GM19099 (cell line): ENCODE results near the gene PSMA1.

Source experiments
- POLR2A ChIP-seq: IDR thresholded peaks from 3 replicates; pipeline ENCODE4 v1.6.1; 2011; ENCODE audit warnings: low read depth; ENCODE audit not compliant: insufficient read length; ENCODE audit errors: extremely low read depth

The PSMA1 gene

GRCh38 chr11:14499560-14500180, 20.5 kb downstream of the PSMA1 start, which contains the start of gene COPB1:
COPB1 (minus strand) TSS chr11:14499811; CDS start chr11:14498928, 883 bp downstream.
- TF ChIP-seq POLR2A = peak; percentile 94

GRCh38 chr11:14499178-14499559, 21.0 kb downstream of the PSMA1 start:
- TF ChIP-seq POLR2A = no peak

DNA sequence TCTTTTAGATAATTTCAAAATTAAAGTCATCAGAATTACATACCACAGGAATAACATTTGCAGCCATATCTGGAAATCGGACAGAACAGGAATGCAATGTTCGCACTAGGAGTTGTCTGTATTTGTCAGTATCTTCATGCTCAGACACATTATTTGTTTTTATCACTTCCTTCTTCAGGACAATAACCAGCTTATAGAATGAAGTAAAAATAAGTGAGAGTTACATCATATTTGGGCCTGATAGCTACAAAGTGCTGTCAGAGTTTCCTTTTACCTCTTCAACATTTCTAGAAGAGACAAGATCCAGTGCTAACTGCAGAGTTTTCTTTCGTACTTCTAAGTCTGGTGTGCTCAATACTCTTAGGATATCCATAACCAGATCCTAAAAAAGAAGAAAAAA, 39.5 kb downstream of the PSMA1 start:
- TF ChIP-seq POLR2A = no peak

- TF ChIP-seq POLR2A = no peak
These were observed 49.1 kb downstream of the PSMA1 start for GRCh38 chr11:14471127-14471526.

DNA sequence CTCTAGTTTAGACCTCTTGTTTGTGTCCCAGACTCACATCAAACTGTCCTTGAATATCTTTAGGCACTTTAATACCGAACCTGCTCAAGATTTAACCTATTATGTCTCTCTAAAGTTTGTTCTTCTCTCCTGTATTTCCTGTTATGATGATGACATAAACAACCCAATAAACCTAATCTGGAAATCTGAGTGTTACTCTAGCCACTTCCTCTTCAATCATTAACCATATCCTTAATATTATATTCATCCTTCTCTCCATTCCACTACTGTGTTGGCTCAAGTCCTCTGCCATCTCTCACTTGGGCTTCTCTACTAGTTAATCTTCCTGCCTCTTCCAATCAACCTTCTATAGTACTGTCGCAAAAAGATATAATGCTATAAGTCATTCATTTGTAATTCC, 56.6 kb downstream of the PSMA1 start:
- no peak for TF ChIP-seq POLR2A

GRCh38 chr11:14460147-14460546, 60.0 kb downstream of the PSMA1 start:
- TF ChIP-seq POLR2A = no peak

DNA sequence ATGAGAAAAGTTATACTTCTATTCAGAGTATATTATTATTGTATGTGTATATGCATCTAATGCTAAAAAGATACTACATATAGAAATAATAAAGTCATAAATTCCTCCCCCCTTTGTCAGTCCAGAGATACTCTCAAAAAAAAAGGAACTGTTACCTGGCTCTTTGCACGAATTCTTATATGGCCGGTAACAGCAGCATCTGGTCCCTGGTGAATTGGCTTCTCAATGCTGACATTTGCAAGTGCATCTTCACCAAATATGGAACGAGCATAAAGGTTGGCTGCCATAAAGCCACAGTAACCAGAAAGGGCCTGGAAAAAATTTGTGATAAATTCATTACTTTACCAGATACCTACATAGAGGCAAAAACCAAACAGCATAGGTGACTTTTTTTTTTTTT, 61.8 kb downstream of the PSMA1 start:
- TF ChIP-seq POLR2A = no peak

GRCh38 chr11:14455648-14456430, 64.3 kb downstream of the PSMA1 start:
- no peak for TF ChIP-seq POLR2A
